ENCODE results near the gene GSTO2.

The GSTO2 gene

GRCh38 chr10:104232613-104233102 is 36.3 kb upstream of the GSTO2 start (continued):
- no peak for TF ChIP-seq ZNF148 (tag by site-specific recombination; IDR thresholded peaks at IDR 0.05; ENCODE audit: borderline replicate concordance)

- no peaks in the 10 kb centered on the region for H3K36me3 ChIP-seq (ENCODE audit: control insufficient read depth in 2 of 2, insufficient read depth in 1 of 2, low read length in 2 of 2)
- H3K4me1 ChIP-seq (ENCODE audit: control insufficient read depth, insufficient read depth, low read length), result no peaks in the 10 kb centered on the region
- ChIA-PET POLR2A (no interaction called here), CTCF (interaction anchor here (1.1 to 2.2 kb wide), 2 partner anchors 20 to 41 kb away, joined by 3 to 9 read pairs; no protein-coding TSS in a partner anchor)
- TF ChIP-seq ZNF704 (tag by site-specific recombination; IDR thresholded peaks at IDR 0.05), result no peak
- no peak for TF ChIP-seq SETDB1 (IDR thresholded peaks at IDR 0.05; ENCODE audit: insufficient read length, low read length)
- TF ChIP-seq ZNF324 (tag by site-specific recombination; IDR thresholded peaks at IDR 0.05), result no peak
- no peak overlapping the region for H3K27ac ChIP-seq (ENCODE audit: extremely low read depth, low read depth, low read length)
- H3K4me3 ChIP-seq (ENCODE audit: low read depth, low read length), result no peak overlapping the region
- H3K9me3 ChIP-seq (ENCODE audit: control insufficient read depth, insufficient read depth, low read depth, low read length), result no peaks in the 10 kb centered on the region
Observed at GRCh38 chr10:104233817-104234216, 35.2 kb upstream of the GSTO2 start.

GRCh38 chr10:104234934-104235333 is 34.0 kb upstream of the GSTO2 start:
- CTCF ChIA-PET, result interaction anchor here (1.0 to 1.2 kb wide), 2 partner anchors 20 to 33 kb away, joined by 4 to 5 read pairs; partner anchors contain the start of gene GSTO1
- Histone ChIP-seq H3K9me3 (ENCODE audit: control insufficient read depth, insufficient read depth, low read depth, low read length) (no peaks in the 10 kb centered on the region), H3K4me3 (ENCODE audit: low read depth, low read length) (no peak overlapping the region), H3K27ac (ENCODE audit: extremely low read depth, low read depth, low read length) (no peak overlapping the region), H3K36me3 (ENCODE audit: control insufficient read depth in 2 of 2, insufficient read depth in 1 of 2, low read length in 2 of 2) (no peaks in the 10 kb centered on the region), H3K4me1 (ENCODE audit: control insufficient read depth, insufficient read depth, low read length) (no peaks in the 10 kb centered on the region)
- POLR2A ChIA-PET, result no interaction called here
- TF ChIP-seq ZIC2 (tag by site-specific recombination; IDR thresholded peaks at IDR 0.05) (no peak), ZNF548 (tag by site-specific recombination; IDR thresholded peaks at IDR 0.05) (no peak), ZNF639 (tag by site-specific recombination; IDR thresholded peaks at IDR 0.05) (0 out of 2 replicates have a peak, but pooled peaks have one; percentile 34), ZNF692 (tag by site-specific recombination; IDR thresholded peaks at IDR 0.05) (no peak), ZNF747 (tag by site-specific recombination; IDR thresholded peaks at IDR 0.05) (no peak), HOXA7 (CRISPR knock-in tag; IDR thresholded peaks at IDR 0.05; ENCODE audit: borderline replicate concordance) (no peak), KLF1 (tag by site-specific recombination; IDR thresholded peaks at IDR 0.05) (no peak), MYNN (tag by site-specific recombination; IDR thresholded peaks at IDR 0.05; ENCODE audit: borderline replicate concordance) (no peak), ZSCAN30 (tag by site-specific recombination; IDR thresholded peaks at IDR 0.05) (no peak), ZNF529 (tag by site-specific recombination; IDR thresholded peaks at IDR 0.05; ENCODE audit: insufficient replicate concordance) (peak; percentile 78), ZNF513 (tag by site-specific recombination; IDR thresholded peaks at IDR 0.05) (no peak), SETDB1 (IDR thresholded peaks at IDR 0.05; ENCODE audit: insufficient read length, low read length) (peak; percentile 97), PRDM10 (tag by site-specific recombination; IDR thresholded peaks at IDR 0.05) (no peak), ZBTB48 (tag by site-specific recombination; IDR thresholded peaks at IDR 0.05) (no peak), ZNF26 (tag by site-specific recombination; IDR thresholded peaks at IDR 0.05) (peak; percentile 61), ZNF626 (tag by site-specific recombination; IDR thresholded peaks at IDR 0.05) (0 out of 2 replicates have a peak, but pooled peaks have one; percentile 64)
